GM19035 (cell line): ENCODE results near the gene KLHDC8A.

Experiments
- ATAC-seq: cut with Tn5 transposase; IDR thresholded peaks from one replicate; pipeline ENCODE4 v1.9.1; 2021; ENCODE audit not compliant: unreplicated experiment

Gene KLHDC8A

GRCh38 chr1:205319081-205320018 lies 37.4 kb downstream of the KLHDC8A start:
- ATAC-seq: no peak

- no peak for ATAC-seq
These were observed 38.3 kb downstream of the KLHDC8A start for GRCh38 chr1:205318231-205318991.

GRCh38 chr1:205317311-205317917 lies 39.3 kb downstream of the KLHDC8A start:
- ATAC-seq: no peak

GRCh38 chr1:205316161-205316566 lies 40.6 kb downstream of the KLHDC8A start:
- ATAC-seq: no peak

GRCh38 chr1:205315008-205315618 lies 41.6 kb downstream of the KLHDC8A start:
- ATAC-seq: no peak

GRCh38 chr1:205313563-205314308 lies 43.0 kb downstream of the KLHDC8A start:
- ATAC-seq: peak; percentile 68

- ATAC-seq: no peak
These were observed 43.7 kb downstream of the KLHDC8A start for GRCh38 chr1:205312866-205313562.

GRCh38 chr1:205310976-205311704 lies 45.6 kb downstream of the KLHDC8A start:
- no peak for ATAC-seq

GRCh38 chr1:205309741-205310140 lies 47.0 kb downstream of the KLHDC8A start:
- ATAC-seq: no peak

GRCh38 chr1:205306929-205307566 lies 49.7 kb downstream of the KLHDC8A start:
- no peak for ATAC-seq

GRCh38 chr1:205304695-205305070 lies 52.0 kb downstream of the KLHDC8A start:
- ATAC-seq: no peak

- no peak for ATAC-seq
These were observed 52.6 kb downstream of the KLHDC8A start for GRCh38 chr1:205304046-205304694.

- ATAC-seq: no peak
These were observed 53.4 kb downstream of the KLHDC8A start for GRCh38 chr1:205303247-205303888.

- ATAC-seq: no peak
These were observed 54.7 kb downstream of the KLHDC8A start for GRCh38 chr1:205301842-205302588.

- no peak for ATAC-seq
These were observed 55.4 kb downstream of the KLHDC8A start for GRCh38 chr1:205301205-205301821.

GRCh38 chr1:205300149-205300548 lies 56.6 kb downstream of the KLHDC8A start:
- ATAC-seq: no peak
